ENCODE measurements around the gene SF3B2.
"Not testable (repeated sequence)": the region's sequence is repeated elsewhere in the genome, so short reads cannot be mapped to it uniquely, and the experiment has no call there.

SF3B2 gene

DNA sequence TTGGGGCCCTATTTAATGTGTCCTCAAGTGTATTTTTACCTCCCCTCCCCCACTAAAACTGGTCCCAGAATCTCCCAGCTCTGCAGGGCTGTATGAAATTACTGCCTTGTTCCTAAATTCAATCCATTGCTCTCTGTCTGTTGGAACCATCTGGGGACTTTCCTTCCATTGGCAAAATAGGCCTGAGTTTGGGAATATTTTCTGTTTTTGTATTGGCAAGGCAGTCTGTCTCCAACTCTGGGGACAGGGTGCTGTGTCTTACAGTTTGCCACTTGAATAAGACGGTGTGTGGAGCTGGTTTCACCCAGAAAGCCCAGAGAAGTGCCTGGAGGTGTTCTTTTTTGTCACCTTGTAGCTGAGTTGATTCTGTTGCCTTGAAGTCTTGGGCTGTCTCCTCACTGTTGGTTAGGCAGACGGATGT is 19.2 kb downstream of the SF3B2 start:
- H3K4me1 ChIP-seq (ENCODE audit: control insufficient read depth in 2 of 2, insufficient read depth in 2 of 2, low read length in 2 of 2), result peaks cover 13 to 14% of the 10 kb centered on the region in 2 donors
- H3K4me3 ChIP-seq (ENCODE audit: low read length in 2 of 2), result peak overlapping the region; percentile 67 to 71
- peak overlapping the region; percentile 60 to 68 for H3K9ac ChIP-seq (ENCODE audit: low read depth in 1 of 2, low read length in 2 of 2)
- peaks cover 15 to 26% of the 10 kb centered on the region in 2 donors for H3K36me3 ChIP-seq (ENCODE audit: control insufficient read depth in 2 of 2, insufficient read depth in 2 of 2, low read length in 2 of 2)
- no peaks in the 10 kb centered on the region for H3K9me3 ChIP-seq (ENCODE audit: control insufficient read depth in 2 of 2, low read length in 2 of 2)
- H3K27ac ChIP-seq (ENCODE audit: low read depth in 2 of 2, low read length in 2 of 2), result peak overlapping the region in 1 of 2 donors; percentile 77
- H3K27me3 ChIP-seq (ENCODE audit: control insufficient read depth in 2 of 2, insufficient read depth in 2 of 2, low read length in 2 of 2), result no peaks in the 10 kb centered on the region

DNA sequence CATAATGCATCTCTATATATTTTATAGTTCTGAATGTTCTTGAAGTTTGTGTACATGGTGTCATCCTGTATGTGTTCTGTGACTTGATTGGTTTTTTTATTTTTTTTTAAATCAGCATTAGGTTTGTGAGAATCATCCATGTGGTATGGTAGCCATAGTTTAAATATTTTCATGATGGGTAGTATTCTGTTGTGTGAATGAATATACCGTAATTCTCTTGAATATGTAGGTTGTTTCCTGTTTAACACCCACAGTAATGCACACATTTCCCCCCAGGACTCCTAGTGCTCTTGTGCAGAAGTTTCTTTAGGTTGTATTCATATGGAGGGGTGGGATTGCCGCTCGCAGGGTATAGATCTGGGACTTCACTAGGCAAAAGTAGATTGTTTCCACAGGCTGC is 19.9 kb downstream of the SF3B2 start:
- H3K27ac ChIP-seq (ENCODE audit: low read depth in 2 of 2, low read length in 2 of 2), result no peak overlapping the region
- H3K9ac ChIP-seq (ENCODE audit: low read depth in 1 of 2, low read length in 2 of 2), result no peak overlapping the region
- H3K4me1 ChIP-seq (ENCODE audit: control insufficient read depth in 2 of 2, insufficient read depth in 2 of 2, low read length in 2 of 2), result peaks cover 13 to 14% of the 10 kb centered on the region in 2 donors
- H3K36me3 ChIP-seq (ENCODE audit: control insufficient read depth in 2 of 2, insufficient read depth in 2 of 2, low read length in 2 of 2), result peaks cover 10 to 19% of the 10 kb centered on the region in 2 donors
- H3K9me3 ChIP-seq (ENCODE audit: control insufficient read depth in 2 of 2, low read length in 2 of 2), result no peaks in the 10 kb centered on the region
- H3K27me3 ChIP-seq (ENCODE audit: control insufficient read depth in 2 of 2, insufficient read depth in 2 of 2, low read length in 2 of 2), result no peaks in the 10 kb centered on the region
- H3K4me3 ChIP-seq (ENCODE audit: low read length in 2 of 2), result peak overlapping the region in 1 of 2 donors; percentile 71

DNA sequence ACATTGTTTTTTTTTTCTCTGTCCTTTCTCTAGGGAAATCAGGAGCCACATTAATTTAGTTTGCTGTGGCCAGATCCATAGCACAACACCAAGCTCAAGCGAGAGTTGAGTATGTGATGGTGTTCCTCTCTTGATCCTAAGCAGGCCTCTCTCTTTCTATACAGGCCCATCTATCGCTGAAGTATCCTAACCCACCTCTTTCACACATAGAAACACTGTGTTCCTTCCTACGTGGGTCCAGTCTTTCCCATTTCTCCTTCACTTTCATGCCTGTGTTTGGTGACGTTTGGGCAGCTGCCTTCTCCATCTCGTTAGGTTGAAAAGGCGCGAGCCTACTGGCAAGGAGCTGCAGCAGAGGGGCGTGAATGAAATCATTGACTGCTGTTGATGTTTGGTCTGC is 20.4 kb downstream of the SF3B2 start:
- peaks cover 7 to 15% of the 10 kb centered on the region in 2 donors for H3K36me3 ChIP-seq (ENCODE audit: control insufficient read depth in 2 of 2, insufficient read depth in 2 of 2, low read length in 2 of 2)
- no peak overlapping the region for H3K9ac ChIP-seq (ENCODE audit: low read depth in 1 of 2, low read length in 2 of 2)
- H3K4me3 ChIP-seq (ENCODE audit: low read length in 2 of 2), result no peak overlapping the region
- no peaks in the 10 kb centered on the region for H3K9me3 ChIP-seq (ENCODE audit: control insufficient read depth in 2 of 2, low read length in 2 of 2)
- peaks cover 13 to 14% of the 10 kb centered on the region in 2 donors for H3K4me1 ChIP-seq (ENCODE audit: control insufficient read depth in 2 of 2, insufficient read depth in 2 of 2, low read length in 2 of 2)
- H3K27me3 ChIP-seq (ENCODE audit: control insufficient read depth in 2 of 2, insufficient read depth in 2 of 2, low read length in 2 of 2), result no peaks in the 10 kb centered on the region
- H3K27ac ChIP-seq (ENCODE audit: low read depth in 2 of 2, low read length in 2 of 2), result no peak overlapping the region

DNA sequence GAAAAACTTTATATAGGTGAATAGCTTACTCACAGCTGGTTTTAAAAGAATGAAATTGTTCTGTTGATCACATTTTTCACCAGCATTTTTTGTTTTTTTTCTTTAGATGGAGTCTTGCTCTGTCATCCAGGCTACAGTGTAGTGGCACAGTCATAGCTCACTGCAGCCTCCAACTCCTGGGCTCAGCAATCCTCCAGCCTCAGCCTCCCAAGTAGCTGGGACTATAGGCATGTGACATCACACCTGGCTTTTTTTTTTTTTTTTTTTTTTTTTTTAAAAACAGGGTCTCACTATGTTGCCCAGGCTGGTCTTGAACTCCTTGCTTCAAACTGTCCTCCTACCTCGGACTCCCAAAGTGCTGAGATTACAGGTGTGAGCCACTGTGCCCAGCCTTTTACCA is 21.5 kb downstream of the SF3B2 start:
- no peaks in the 10 kb centered on the region for H3K9me3 ChIP-seq (ENCODE audit: control insufficient read depth in 2 of 2, low read length in 2 of 2)
- peaks cover 12 to 13% of the 10 kb centered on the region in 2 donors for H3K4me1 ChIP-seq (ENCODE audit: control insufficient read depth in 2 of 2, insufficient read depth in 2 of 2, low read length in 2 of 2)
- peaks cover 3 to 4% of the 10 kb centered on the region in 2 donors for H3K36me3 ChIP-seq (ENCODE audit: control insufficient read depth in 2 of 2, insufficient read depth in 2 of 2, low read length in 2 of 2)

DNA sequence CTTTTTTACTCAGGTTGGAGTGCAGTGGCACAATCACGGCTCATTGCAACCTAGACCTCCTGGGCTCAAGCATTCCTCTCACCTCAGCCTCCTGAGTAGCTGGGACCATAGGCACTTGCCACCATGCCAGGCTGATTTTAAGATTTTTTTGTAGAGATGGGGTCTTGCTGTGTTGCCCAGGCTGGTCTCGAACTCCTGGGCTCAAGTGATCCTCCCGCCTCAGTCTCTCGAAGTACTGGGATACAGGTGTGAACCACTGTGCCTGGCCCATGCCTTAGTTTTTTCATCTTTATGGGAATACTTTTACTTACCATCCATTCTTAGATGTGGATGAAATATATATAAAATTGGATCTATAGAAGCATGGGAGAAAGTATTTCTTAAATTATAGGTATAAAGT is 23.1 kb downstream of the SF3B2 start:
- Histone ChIP-seq H3K4me1 (ENCODE audit: control insufficient read depth in 2 of 2, insufficient read depth in 2 of 2, low read length in 2 of 2) (peaks cover 5% of the 10 kb centered on the region in 2 donors), H3K27ac (ENCODE audit: low read depth in 2 of 2, low read length in 2 of 2) (no peak overlapping the region), H3K4me3 (ENCODE audit: low read length in 2 of 2) (no peak overlapping the region), H3K9me3 (ENCODE audit: control insufficient read depth in 2 of 2, low read length in 2 of 2) (no peaks in the 10 kb centered on the region), H3K27me3 (ENCODE audit: control insufficient read depth in 2 of 2, insufficient read depth in 2 of 2, low read length in 2 of 2) (no peaks in the 10 kb centered on the region), H3K36me3 (ENCODE audit: control insufficient read depth in 2 of 2, insufficient read depth in 2 of 2, low read length in 2 of 2) (no peaks in the 10 kb centered on the region), H3K9ac (ENCODE audit: low read depth in 1 of 2, low read length in 2 of 2) (no peak overlapping the region)

More for the DNA sequence above, 21.5 kb downstream of the SF3B2 start:
- Histone ChIP-seq H3K27ac (ENCODE audit: low read depth in 2 of 2, low read length in 2 of 2) (no peak overlapping the region), H3K4me3 (ENCODE audit: low read length in 2 of 2) (no peak overlapping the region), H3K9ac (ENCODE audit: low read depth in 1 of 2, low read length in 2 of 2) (no peak overlapping the region), H3K27me3 (ENCODE audit: control insufficient read depth in 2 of 2, insufficient read depth in 2 of 2, low read length in 2 of 2) (no peaks in the 10 kb centered on the region)

DNA sequence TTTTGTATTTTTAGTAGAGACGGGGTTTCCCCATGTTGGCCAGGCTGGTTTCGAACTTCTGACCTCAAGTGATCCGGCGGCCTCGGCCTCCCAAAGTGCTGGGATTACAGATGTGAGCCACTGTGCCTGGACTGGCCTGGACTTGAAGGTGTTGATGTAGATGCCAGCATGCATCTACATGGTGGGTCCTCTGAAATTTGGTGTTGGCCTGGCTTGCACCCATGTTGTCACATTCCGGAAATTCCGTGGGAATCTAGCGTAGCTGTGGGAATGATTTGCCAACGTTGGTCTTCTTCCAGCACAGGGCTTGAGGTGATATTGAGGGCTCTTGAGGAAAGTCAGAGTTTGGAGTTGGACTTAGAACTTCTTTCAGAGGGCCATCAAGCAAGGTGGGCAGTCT is 24.4 kb downstream of the SF3B2 start:
- Histone ChIP-seq H3K27me3 (ENCODE audit: control insufficient read depth in 2 of 2, insufficient read depth in 2 of 2, low read length in 2 of 2) (no peaks in the 10 kb centered on the region), H3K36me3 (ENCODE audit: control insufficient read depth in 2 of 2, insufficient read depth in 2 of 2, low read length in 2 of 2) (no peaks in the 10 kb centered on the region), H3K9ac (ENCODE audit: low read depth in 1 of 2, low read length in 2 of 2) (no peak overlapping the region), H3K9me3 (ENCODE audit: control insufficient read depth in 2 of 2, low read length in 2 of 2) (no peaks in the 10 kb centered on the region), H3K27ac (ENCODE audit: low read depth in 2 of 2, low read length in 2 of 2) (no peak overlapping the region), H3K4me3 (ENCODE audit: low read length in 2 of 2) (no peak overlapping the region), H3K4me1 (ENCODE audit: control insufficient read depth in 2 of 2, insufficient read depth in 2 of 2, low read length in 2 of 2) (peaks cover 8 to 12% of the 10 kb centered on the region in 2 donors)

DNA sequence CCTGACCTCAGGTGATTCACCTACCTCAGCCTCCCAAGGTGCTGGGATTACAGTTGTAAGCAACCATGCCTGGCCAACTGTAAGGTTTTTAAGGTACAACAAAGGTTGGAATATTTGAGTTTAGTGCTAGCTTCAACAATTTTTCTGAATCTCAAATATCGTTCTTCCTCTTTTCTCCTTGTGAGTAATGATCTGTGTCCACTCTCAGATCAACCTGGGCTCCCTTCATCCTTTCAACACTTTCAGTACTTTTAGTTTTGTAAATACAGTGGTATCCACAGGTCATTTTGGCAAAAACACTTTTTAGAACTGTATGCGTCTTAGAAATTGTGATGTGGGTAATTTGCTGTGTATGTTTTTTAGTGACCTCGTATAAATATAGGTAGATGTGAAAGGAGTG is 25.8 kb downstream of the SF3B2 start:
- Histone ChIP-seq H3K27ac (ENCODE audit: low read depth in 2 of 2, low read length in 2 of 2) (no peak overlapping the region), H3K9me3 (ENCODE audit: control insufficient read depth in 2 of 2, low read length in 2 of 2) (no peaks in the 10 kb centered on the region), H3K9ac (ENCODE audit: low read depth in 1 of 2, low read length in 2 of 2) (no peak overlapping the region), H3K4me1 (ENCODE audit: control insufficient read depth in 2 of 2, insufficient read depth in 2 of 2, low read length in 2 of 2) (peaks cover 8 to 12% of the 10 kb centered on the region in 2 donors), H3K27me3 (ENCODE audit: control insufficient read depth in 2 of 2, insufficient read depth in 2 of 2, low read length in 2 of 2) (no peaks in the 10 kb centered on the region), H3K4me3 (ENCODE audit: low read length in 2 of 2) (no peak overlapping the region), H3K36me3 (ENCODE audit: control insufficient read depth in 2 of 2, insufficient read depth in 2 of 2, low read length in 2 of 2) (no peaks in the 10 kb centered on the region)

DNA sequence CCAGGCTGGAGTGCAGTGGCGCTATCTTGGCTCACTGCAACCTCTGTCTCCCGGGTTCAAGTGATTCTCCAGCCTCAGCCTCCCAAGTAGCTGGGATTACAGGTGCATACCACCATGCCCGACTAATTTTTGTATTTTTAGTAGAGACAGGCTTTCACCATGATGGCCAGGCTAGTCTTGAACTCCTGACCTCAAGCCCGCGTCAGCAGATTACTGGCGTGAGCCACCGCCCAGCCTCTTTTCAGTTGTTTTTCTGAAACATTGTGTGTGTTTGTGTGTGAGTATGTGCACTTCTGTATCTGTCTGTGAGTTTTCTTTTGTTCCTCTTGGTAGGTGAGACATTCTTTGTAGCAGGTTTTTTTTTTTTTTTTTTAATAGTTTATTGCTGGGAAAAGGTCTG is 26.8 kb downstream of the SF3B2 start:
- H3K27ac ChIP-seq (ENCODE audit: low read depth in 2 of 2, low read length in 2 of 2); H3K36me3 ChIP-seq (ENCODE audit: control insufficient read depth in 2 of 2, insufficient read depth in 2 of 2, low read length in 2 of 2): not testable (repeated sequence)
- peaks cover 13 to 19% of the 10 kb centered on the region in 2 donors for H3K4me1 ChIP-seq (ENCODE audit: control insufficient read depth in 2 of 2, insufficient read depth in 2 of 2, low read length in 2 of 2)

DNA sequence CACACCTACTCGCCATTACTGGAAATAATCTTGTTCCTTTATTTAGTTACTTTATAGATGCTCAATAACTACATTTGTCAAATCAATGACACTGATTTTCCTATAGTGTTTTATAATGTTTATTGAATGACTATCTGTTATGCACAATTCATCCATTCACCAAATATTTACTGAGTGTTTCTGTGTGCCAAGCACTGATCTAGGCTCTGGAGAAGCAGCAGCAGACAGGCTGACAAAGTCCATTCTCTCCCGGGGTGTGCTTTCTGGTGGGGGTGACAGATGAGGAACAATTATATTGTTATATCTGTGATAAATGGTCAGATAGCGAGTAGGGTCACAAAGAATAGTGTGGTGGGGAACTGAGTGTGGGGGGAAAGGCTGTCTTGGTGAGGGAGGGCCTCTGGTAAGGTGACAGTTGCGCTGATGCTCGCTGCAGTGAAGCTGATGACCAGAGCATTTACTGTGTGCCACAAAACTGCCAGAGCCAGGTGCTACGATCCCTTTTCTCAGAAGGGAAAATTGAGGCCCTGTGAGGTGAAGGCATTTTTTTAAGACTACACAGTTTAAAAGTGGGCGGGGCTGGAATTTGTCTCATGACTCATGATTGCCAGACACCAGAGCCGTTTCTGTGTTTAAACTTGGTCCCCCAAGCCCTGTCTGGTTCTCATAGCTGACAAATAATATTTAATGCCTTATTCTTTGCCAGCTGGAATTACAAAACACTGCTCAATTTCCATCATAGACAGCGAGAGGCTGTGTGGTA is 28.1 kb downstream of the SF3B2 start:
- peaks cover 13 to 19% of the 10 kb centered on the region in 2 donors for H3K4me1 ChIP-seq (ENCODE audit: control insufficient read depth in 2 of 2, insufficient read depth in 2 of 2, low read length in 2 of 2)
- H3K4me3 ChIP-seq (ENCODE audit: low read length in 2 of 2), result no peak overlapping the region
- H3K27ac ChIP-seq (ENCODE audit: low read depth in 2 of 2, low read length in 2 of 2), result peak overlapping the region in 1 of 2 donors; percentile 52
- H3K9ac ChIP-seq (ENCODE audit: low read depth in 1 of 2, low read length in 2 of 2), result peak overlapping the region in 1 of 2 donors; percentile 30
- no peaks in the 10 kb centered on the region for H3K27me3 ChIP-seq (ENCODE audit: control insufficient read depth in 2 of 2, insufficient read depth in 2 of 2, low read length in 2 of 2)
- no peaks in the 10 kb centered on the region for H3K9me3 ChIP-seq (ENCODE audit: control insufficient read depth in 2 of 2, low read length in 2 of 2)
- H3K36me3 ChIP-seq (ENCODE audit: control insufficient read depth in 2 of 2, insufficient read depth in 2 of 2, low read length in 2 of 2), result no peaks in the 10 kb centered on the region

More for the DNA sequence above, 26.8 kb downstream of the SF3B2 start:
- not testable (repeated sequence) for H3K4me3 ChIP-seq (ENCODE audit: low read length in 2 of 2); H3K9ac ChIP-seq (ENCODE audit: low read depth in 1 of 2, low read length in 2 of 2); H3K27me3 ChIP-seq (ENCODE audit: control insufficient read depth in 2 of 2, insufficient read depth in 2 of 2, low read length in 2 of 2); H3K9me3 ChIP-seq (ENCODE audit: control insufficient read depth in 2 of 2, low read length in 2 of 2)

DNA sequence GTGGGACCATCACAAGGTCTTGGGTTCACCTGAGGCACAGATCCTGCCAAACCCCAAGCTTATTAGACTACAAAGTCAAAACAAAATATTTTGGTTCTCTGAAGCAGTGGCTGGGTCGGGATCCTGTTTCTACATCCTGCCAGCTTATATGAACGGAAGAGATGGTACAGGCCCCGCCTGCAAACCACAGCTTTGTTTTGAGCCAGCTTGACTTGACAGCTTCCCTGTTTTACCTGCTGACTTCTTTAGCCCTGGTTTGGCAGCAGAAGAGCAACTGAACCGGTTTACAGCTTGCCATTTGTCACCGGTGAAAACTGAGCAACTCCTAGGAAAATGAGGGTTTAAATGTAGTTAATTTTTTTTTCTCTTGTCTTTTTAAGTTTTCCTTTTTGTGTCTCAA is 29.3 kb downstream of the SF3B2 start:
- no peaks in the 10 kb centered on the region for H3K27me3 ChIP-seq (ENCODE audit: control insufficient read depth in 2 of 2, insufficient read depth in 2 of 2, low read length in 2 of 2)
- peak overlapping the region; percentile 24 to 52 for H3K27ac ChIP-seq (ENCODE audit: low read depth in 2 of 2, low read length in 2 of 2)
- H3K9ac ChIP-seq (ENCODE audit: low read depth in 1 of 2, low read length in 2 of 2), result no peak overlapping the region
- no peaks in the 10 kb centered on the region for H3K36me3 ChIP-seq (ENCODE audit: control insufficient read depth in 2 of 2, insufficient read depth in 2 of 2, low read length in 2 of 2)
- no peaks in the 10 kb centered on the region for H3K9me3 ChIP-seq (ENCODE audit: control insufficient read depth in 2 of 2, low read length in 2 of 2)
- peaks cover 13 to 19% of the 10 kb centered on the region in 2 donors for H3K4me1 ChIP-seq (ENCODE audit: control insufficient read depth in 2 of 2, insufficient read depth in 2 of 2, low read length in 2 of 2)
- no peak overlapping the region for H3K4me3 ChIP-seq (ENCODE audit: low read length in 2 of 2)

All from mucosa of rectum (tissue), 2 donors.